Measurements from ENCODE around the gene POLR3B.
"Not testable (repeated sequence)": the region's sequence is repeated elsewhere in the genome, so short reads cannot be mapped to it uniquely, and the experiment has no call there.

Gene POLR3B

DNA sequence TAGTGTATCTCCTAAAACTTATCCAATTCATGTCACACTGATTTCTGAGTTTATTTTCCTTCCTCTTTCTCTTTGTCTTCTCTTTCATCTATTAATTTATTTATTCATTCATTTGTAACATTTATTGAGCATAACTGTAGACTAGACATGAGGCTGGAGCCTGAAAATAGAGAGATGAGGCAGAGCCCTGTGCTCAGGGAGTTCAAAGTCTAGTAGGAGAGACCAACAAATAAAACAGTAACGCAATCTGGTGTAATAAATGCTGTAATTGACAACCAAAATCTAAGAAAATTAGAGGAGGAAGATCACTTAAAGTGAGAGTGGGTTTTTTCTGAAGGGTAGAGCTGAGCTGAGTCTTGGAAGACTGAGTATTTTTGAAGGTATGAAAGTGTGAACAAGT is 87.5 kb downstream of the POLR3B start:
- DNase-seq (ENCODE audit: low read depth, low spot score): no peak

DNA sequence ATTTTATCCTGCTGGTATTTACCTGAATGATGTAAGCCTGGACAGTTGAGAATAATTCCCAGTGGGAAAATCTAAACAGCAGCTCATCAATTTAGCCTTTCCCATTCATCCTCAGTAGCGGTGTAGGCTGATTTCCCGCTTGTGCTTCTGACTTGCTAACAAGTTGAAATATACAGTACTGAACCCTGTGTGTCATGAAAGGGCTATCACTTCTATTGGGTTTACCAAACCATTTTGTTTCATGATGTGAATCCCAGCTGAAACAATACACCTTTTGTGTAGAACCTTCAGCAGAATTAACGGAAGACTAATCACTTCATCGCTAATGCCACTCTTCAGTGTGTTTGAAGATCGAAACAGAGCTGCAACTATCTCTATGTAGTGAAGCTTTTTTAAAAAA is 88.4 kb downstream of the POLR3B start:
- no peak for DNase-seq (ENCODE audit: low read depth, low spot score)
- no peak overlapping the region for H3K4me3 ChIP-seq (ENCODE audit: low read length)

More for the DNA sequence above, 87.5 kb downstream of the POLR3B start:
- H3K4me3 ChIP-seq (ENCODE audit: low read length): no peak overlapping the region

DNA sequence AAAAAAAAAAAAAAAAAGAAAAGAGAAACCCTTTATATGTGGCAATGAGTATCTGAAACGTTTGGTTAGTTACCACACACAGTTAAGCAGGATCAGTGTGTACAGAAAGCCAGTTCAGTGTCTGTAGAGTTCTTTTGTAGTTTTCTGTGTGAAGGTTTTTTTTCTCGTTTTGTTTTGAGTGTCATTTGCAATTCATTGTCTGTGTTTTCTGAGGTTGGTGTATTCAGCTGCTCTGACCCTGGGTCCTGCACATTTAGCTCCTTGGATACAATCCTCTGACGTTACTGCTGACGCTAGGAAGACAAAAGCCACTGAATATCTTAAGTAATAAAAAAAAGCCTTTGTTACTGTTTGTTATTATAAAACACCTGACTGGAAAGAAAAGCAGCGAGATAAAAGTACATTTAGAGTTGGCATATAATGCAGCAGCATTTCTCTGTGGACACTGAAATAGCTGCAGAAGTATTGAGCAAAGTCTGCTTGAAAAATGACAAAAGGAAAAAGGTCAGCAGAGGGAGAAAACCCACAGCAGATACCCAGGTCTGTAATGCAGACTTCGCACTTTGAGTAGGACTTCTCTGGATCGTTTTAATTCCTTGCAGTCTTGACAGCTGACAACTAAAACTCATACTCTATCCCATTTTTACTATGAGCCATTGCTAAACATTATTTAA is 89.0 kb downstream of the POLR3B start:
- H3K4me3 ChIP-seq (ENCODE audit: low read length): no peak overlapping the region
- DNase-seq (ENCODE audit: low read depth, low spot score): no peak

DNA sequence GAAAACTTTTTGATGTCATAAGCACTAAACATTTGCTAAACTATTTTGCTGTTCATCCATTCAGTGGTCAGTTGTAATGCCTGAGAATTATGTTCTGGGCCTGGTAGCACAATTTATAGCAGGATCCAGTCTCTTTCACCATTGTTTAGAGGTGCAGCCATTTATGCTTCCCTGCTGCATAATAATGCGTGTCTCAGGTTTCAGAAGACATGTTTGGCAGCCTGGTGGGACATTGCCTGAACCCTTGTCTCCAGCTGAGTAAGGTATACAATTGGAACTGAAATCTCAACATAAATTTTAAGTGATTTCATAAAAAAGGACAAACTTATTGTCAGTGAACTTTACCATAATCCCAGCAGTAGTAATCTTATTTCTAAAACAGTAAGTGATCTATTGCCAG is 94.8 kb downstream of the POLR3B start:
- H3K4me3 ChIP-seq (ENCODE audit: low read length): no peak overlapping the region
- no peak for DNase-seq (ENCODE audit: low read depth, low spot score)

DNA sequence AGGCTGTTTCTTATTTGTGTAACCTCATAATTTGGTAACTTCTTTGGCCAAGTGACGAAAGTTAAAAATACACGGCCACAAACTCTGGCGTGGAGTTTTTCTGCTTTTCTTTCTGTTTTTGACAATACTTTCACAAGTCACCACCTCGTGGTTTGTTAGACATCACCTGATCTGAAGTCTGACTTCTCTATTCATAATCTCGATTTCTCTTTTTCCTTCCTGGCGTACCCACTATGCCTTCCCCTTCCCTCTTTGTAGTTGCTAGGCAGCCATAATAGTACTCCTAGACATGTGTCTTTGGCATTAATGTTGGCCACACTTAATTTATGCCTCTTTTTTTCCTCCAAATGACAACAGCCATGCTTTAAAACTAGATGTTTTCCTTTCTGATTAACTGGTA is 97.6 kb downstream of the POLR3B start:
- H3K4me3 ChIP-seq (ENCODE audit: low read length): no peak overlapping the region
- no peak for DNase-seq (ENCODE audit: low read depth, low spot score)

DNA sequence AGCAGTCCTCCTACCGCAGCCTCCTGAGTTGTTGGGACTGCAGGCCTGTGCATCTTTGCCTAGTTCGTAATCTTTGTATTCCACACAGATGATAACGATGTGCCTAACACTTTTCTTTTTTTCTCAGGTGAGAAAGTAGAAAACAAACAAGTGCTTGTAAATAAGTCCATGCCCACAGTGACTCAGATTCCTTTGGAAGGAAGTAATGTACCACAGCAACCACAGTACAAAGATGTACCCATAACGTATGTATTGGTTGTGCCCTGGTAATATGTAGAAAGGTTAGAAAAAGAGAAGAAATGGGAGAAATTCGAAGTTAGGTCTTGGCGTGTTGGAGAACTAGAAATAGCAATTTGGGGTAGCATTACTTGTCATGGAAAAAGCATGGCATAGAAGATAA is 101.6 kb downstream of the POLR3B start:
- no peak overlapping the region for H3K4me3 ChIP-seq (ENCODE audit: low read length)
- no peak for DNase-seq (ENCODE audit: low read depth, low spot score)

DNA sequence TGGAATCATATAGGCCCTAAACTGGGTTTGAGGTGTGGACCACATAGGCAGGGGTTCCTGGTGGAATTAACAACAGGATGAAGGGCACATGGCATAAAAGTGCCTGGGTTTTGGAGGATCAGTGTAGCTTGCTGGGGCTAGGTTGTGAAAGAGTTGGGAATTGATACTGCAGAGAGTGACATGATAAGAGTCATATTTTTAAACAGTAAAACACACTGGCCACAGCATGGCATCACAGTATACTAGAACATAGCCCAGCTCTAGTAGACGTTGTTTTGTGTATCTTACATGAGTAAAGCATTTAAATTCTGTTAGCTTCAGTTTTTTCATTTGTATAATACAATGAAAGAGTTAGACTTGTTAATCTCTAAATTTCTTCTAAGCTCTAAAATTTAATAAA is 102.0 kb downstream of the POLR3B start:
- no peak for DNase-seq (ENCODE audit: low read depth, low spot score)
- no peak overlapping the region for H3K4me3 ChIP-seq (ENCODE audit: low read length)

DNA sequence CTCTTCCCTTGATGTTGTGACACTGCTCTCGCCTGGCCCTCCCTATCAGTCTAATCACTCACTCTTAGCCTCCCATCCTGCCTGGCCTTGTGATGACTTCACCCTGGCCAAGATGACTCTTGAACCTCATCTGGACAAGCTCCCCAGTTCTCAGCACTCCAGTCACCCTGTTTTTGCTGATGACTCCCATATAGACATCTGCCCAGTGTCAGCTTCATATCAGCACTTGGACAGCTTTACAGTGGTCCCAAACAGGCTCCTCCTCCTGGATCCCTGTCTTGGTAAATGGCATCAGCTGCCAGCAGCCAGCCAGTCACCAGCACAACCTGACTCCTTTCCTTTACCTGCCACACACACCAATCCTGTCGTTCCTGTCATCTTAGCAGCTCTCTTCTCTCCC is 104.2 kb downstream of the POLR3B start:
- H3K4me3 ChIP-seq (ENCODE audit: low read length): no peak overlapping the region
- DNase-seq (ENCODE audit: low read depth, low spot score): no peak

DNA sequence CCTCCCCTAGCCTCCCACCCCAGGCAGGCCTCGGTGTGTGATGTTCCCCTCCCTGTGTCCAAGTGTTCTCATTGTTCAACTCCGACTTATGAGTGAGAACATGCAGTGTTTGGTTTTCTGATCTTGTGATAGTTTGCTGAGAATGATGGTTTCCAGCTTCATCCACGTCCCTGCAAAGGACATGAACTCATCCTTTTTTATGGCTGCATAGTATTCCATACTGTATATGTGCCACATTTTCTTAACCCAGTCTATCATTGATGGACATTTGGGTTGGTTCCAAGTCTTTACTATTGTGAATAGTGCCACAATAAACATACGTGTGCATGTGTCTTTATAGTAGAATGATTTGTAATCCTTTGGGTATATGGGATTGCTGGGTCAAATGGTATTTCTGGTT is 108.1 kb downstream of the POLR3B start:
- not testable (repeated sequence) for DNase-seq (ENCODE audit: low read depth, low spot score); H3K4me3 ChIP-seq (ENCODE audit: low read length)

DNA sequence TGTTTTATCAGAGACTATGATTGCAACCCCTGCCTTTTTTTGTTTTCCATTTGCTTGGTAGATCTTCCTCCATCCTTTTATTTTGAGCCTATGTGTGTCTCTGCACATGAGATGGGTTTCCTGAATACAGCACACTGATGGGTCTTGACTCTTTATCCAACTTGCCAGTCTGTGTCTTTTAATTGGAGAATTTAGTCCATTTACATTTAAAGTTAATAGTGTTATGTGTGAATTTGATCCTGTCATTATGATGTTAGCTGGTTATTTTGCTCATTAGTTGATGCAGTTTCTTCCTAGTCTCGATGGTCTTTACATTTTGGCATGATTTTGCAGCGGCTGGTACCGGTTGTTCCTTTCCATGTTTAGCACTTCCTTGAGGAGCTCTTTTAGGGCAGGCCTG is 118.1 kb downstream of the POLR3B start:
- H3K4me3 ChIP-seq (ENCODE audit: low read length); DNase-seq (ENCODE audit: low read depth, low spot score): not testable (repeated sequence)

DNA sequence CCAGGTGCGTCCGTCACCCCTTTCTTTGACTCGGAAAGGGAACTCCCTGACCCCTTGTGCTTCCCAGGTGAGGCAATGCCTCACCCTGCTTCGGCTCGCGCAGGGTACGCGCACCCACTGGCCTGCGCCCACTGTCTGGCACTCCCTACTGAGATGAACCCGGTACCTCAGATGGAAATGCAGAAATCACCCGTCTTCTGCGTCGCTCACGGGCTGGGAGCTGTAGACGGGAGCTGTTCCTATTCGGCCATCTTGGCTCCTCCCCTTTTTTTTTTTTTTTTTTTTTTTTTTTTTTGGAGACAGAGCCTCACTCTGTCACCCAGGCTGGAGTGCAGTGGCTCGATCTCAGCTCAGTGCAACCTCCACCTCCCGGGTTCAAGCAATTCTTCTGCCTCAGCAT is 120.1 kb downstream of the POLR3B start:
- H3K4me3 ChIP-seq (ENCODE audit: low read length); DNase-seq (ENCODE audit: low read depth, low spot score): not testable (repeated sequence)

DNA sequence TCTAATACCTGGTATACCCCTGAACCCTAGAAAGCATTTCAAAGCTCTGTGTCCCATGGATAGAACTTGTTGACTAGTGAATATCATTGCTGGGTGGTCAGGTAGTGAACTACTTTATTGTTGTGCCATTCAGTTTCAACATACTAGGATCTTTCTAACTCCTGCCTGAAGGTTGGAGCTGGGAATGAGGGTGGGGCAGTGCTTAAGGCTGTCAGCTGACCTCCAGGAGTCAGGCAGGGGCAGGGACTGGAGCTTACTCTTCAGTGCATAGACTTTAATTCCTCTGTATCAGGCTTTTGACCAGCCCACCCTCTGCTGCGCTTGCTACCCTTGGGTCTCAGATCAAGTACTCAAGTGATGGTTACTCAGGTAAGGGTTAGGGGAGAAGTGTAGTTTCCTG is 122.7 kb downstream of the POLR3B start:
- H3K4me3 ChIP-seq (ENCODE audit: low read length): no peak overlapping the region
- DNase-seq (ENCODE audit: low read depth, low spot score): no peak

DNA sequence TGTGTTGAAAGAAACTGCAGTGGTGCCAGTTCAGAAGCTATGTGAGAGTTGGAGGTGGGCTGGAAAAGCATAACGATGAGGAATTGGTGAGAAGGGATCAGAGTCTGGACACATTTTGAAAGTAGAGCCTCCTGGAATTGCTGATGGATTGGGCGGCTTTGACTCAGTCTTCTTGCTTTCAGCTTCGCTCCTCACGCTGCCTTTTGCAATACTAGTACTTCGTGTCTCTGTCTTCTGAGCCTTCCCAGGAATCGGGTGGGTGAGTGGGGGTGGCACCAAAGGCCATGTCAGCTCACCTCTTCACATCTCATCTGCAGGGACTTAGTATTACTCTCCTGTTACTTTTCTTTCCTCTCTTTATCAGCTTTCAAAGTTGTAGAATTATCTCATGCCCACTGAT is 123.7 kb downstream of the POLR3B start:
- no peak overlapping the region for H3K4me3 ChIP-seq (ENCODE audit: low read length)
- DNase-seq (ENCODE audit: low read depth, low spot score): no peak

DNA sequence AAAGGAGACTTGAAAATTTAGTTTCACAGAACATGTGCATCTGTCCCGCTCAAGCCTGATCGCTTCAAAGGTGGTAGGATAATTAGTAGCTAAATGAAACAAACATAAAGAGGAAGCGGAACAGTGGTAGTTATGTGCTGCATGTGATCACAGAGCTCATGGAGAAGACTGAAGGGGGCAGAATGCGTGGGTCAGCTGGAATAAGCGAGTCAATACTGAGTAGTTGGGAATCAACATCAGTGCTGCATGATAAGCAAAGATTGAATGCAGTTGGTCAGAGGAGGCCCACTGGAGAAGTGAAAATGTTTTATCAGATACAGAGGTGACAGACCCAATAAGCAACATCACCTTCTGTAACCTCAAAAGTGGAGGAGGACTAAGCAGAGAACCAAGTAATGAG is 130.1 kb downstream of the POLR3B start:
- H3K4me3 ChIP-seq (ENCODE audit: low read length): no peak overlapping the region
- DNase-seq (ENCODE audit: low read depth, low spot score): no peak

DNA sequence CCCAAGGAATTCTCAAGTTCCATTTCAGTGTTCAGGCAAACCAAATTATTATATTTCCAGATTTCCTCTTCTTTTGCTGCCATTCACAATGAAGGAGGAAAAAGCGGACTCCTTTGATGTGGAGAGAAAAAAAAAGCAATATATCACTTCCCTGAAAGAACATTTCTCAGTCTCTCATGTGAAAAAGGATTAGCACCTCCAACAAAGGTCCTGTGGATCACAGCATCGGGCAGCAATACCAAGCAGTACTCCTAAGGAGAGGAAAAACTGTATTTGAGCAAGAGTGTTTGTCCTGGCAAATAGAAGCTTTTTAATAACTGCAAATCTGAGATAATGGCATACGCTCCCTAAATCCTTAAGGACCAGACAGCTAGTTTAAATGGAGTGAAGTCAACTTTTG is 131.3 kb downstream of the POLR3B start:
- no peak overlapping the region for H3K4me3 ChIP-seq (ENCODE audit: low read length)
- DNase-seq (ENCODE audit: low read depth, low spot score): no peak

DNA sequence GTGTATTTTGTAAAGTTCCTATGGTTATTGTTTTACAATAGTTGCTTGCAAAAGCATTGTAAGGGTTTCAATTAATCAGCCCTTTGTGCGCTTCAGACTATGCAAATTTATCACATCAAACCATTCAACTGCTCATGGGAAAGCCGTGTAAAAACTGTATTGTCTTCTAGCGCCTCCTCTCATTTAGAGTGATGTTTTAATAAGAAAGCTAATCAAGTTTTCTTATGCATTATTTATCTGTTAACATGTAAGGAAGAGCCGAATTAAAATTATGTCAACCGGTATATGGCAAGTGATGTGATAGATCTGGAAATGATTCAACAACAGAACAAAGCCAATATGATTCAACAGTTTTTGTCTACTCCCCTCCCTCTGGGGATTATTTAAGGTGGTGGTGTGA is 132.7 kb downstream of the POLR3B start:
- DNase-seq (ENCODE audit: low read depth, low spot score): no peak
- H3K4me3 ChIP-seq (ENCODE audit: low read length): no peak overlapping the region

DNA sequence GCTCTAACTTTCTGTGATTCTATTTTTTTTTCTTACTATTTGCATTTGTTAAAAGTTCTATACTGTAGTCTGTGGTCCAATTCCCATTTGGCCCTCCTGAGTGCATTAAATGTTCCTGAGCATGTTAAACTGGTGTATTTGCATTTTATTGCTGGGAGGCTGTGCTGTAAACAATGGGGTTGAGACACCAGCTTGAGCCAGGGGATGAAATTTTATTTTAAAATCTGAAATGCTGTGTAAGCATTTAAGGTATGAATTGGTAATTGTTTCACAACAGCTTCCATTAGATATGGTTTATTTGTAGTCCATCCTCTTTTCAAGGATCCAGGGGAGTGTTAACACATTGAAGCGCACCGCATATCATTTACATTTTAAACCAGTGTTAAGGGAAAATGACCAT is 135.3 kb downstream of the POLR3B start:
- no peak for DNase-seq (ENCODE audit: low read depth, low spot score)
- H3K4me3 ChIP-seq (ENCODE audit: low read length): no peak overlapping the region

DNA sequence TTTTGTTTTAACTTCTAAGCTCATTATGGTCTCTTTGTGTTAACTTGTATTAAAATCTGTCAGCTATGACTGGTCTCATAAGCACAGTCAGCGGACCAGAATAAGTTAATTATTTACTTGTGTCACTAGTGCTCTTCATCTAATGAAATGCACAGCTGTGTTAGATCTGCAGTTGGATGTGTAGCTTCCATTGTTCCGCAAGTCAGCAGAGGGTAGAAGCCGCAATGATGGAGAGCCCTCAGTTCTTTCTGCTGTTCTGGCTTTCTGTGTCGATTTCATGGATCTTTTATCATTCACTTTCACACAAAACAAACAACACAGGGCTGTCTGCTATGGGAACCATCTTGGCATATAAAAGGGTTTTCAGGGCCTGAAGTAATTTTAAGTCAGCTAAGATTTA is 136.0 kb downstream of the POLR3B start:
- no peak overlapping the region for H3K4me3 ChIP-seq (ENCODE audit: low read length)
- no peak for DNase-seq (ENCODE audit: low read depth, low spot score)

DNA sequence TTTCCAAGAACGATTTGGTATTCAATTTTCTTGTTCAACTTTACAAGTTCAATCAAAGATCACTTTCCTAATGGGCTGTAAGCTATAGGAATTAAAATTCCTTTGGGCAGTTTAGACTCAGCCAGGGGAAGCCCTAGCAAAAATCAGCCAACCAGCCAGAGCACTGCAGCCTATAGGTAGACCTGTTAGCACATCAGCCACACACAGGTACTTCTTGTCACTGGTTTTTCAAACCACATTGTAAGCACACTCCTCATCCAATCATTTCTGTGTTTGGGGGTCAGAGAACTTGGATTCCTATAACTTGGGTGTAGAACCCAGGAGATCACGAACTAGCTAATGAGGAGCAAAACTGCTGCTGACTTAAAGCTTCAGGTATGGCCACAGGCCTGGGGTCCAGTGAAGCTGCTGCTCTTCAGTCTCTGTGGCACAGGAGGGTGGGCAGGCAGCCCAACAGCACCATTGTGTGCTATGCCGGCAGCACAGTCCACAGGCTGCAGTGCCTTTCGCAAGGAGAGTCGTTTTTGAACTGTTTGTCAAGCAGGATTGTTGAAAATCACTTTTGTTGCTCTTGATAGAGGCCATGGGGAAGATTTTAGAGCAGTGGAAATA is 137.9 kb downstream of the POLR3B start:
- H3K4me3 ChIP-seq (ENCODE audit: low read length): no peak overlapping the region
- DNase-seq (ENCODE audit: low read depth, low spot score): no peak

DNA sequence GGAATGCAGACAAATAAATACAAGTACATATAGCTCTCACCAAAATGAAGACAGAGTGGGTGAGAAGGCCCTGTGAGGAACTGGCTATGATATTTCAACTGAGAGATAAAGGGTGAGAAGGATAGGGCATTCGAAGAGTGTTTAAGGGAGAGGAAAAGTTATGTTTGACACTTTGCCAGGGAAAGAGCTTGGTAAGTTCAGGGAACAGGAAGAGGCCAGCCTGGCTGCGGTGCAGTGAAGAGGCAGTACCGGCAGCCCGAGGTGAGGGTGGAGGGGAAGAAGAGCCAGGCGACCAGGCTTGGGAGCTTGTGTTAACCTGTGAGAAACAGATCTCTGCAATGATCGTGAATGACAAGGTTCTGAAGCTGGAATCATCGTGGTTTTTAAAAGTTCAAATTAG is 140.5 kb downstream of the POLR3B start:
- no peak for DNase-seq (ENCODE audit: low read depth, low spot score)
- H3K4me3 ChIP-seq (ENCODE audit: low read length): no peak overlapping the region

DNA sequence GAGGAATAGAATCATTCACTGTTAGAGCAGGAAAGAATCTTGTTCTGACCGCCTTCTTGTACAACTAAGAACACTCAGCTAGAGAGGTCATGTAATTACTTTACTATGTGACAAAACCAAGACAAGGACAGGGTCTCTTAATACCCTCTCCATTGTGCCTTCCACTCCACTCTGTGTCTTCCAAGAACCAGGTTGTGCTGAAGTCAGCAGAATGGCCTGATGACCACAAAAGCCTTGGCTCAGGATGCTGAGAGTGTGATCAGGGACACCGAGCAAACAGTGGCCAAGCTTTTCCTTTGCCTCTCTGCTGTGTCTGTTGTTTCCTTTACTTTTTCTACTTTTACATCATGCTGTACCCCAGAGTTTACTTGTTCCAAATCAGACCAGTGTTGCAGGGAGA is 142.1 kb downstream of the POLR3B start:
- no peak for DNase-seq (ENCODE audit: low read depth, low spot score)
- H3K4me3 ChIP-seq (ENCODE audit: low read length): no peak overlapping the region

All from Jurkat, Clone E6-1 (cell line).